Posterior cingulate gyrus (tissue), 11 donors: ENCODE results near the gene CCDC87.
"Not testable (repeated sequence)": the region's sequence is repeated elsewhere in the genome, so short reads cannot be mapped to it uniquely, and the experiment has no call there.

Experiments
- DNase-seq, 10 donors: peaks; one replicate each; pipeline versions ENCODE4 v3.0.0 to v3.0.0-alpha.2; 2020 to 2021; ENCODE audit warnings: mixed read lengths in 3 of 10
- intact Hi-C: fragments of 100-400 bp; cut with DNase I; formaldehyde crosslinking; loops from one replicate; pipeline ENCODE4 v1.15.1; 2023

Gene CCDC87

DNA sequence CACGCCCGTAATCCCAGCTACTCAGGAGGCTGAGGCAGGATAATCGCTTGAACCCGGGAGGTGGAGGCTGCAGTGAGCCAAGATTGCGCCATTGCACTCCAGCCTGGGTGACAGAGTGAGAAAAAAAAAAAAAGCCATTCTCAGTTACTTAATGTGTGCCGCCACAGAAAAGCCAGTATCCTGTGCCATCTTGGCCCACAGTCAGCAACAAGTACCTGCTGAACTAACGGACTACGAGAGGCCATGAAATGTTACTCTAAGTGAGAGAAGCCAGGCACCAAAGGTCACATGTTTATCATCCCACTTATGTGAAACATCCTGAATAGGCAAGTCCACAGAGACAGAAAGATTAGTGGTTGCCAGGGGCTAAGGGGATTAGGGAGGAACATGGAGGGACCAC, 52.3 kb downstream of the CCDC87 start:
- intact Hi-C loops, DNase-seq: not testable (repeated sequence)
